Measurements from ENCODE around the gene APBB3.

DNA sequence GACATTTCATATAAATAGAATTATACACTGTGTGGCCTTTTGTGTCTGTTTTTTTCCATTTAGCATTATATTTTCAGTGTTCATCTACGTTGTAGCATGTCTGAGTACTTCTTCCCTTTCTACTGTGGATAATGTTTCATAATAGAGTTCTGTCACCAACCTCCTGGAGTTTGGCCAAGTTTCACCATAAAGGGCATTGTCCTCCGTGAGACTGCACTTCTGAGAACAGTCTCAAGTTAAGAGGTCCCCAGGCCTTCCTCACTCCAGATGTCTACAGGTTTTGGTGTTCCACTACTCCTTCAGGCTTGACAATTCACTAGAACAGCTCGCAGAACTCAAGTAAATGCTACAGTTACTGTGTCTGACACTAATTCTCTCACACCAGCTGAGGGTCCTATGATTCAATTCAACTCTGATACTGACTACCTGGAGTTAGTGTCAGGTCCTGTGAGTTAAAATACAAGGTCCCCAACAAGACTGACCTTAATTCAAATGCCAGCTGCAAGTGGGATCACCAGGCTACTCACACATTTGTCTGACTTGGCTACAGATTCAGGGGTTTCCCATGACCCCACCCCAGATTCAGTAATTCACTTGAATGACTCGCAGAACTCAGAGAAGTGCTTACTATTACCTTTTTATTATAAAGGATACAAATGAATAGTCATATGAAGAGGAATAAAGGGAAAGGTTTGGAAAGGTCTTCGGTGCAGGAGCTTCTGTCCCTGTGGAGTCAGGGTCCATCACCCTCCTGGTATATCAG is 31.3 kb upstream of the APBB3 start:
- TF ChIP-seq TEAD1 (CRISPR knock-in tag; IDR thresholded peaks at IDR 0.05) (no peak), L3MBTL2 (IDR thresholded peaks at IDR 0.05) (no peak), NR2C2 (CRISPR knock-in tag; IDR thresholded peaks at IDR 0.05) (no peak), NR2C2 (tag; IDR thresholded peaks at IDR 0.05) (no peak), NFYB (IDR thresholded peaks at IDR 0.05; ENCODE audit: extremely low read depth, insufficient read length) (no peak)
- TF ChIP-seq, protein P1, sequence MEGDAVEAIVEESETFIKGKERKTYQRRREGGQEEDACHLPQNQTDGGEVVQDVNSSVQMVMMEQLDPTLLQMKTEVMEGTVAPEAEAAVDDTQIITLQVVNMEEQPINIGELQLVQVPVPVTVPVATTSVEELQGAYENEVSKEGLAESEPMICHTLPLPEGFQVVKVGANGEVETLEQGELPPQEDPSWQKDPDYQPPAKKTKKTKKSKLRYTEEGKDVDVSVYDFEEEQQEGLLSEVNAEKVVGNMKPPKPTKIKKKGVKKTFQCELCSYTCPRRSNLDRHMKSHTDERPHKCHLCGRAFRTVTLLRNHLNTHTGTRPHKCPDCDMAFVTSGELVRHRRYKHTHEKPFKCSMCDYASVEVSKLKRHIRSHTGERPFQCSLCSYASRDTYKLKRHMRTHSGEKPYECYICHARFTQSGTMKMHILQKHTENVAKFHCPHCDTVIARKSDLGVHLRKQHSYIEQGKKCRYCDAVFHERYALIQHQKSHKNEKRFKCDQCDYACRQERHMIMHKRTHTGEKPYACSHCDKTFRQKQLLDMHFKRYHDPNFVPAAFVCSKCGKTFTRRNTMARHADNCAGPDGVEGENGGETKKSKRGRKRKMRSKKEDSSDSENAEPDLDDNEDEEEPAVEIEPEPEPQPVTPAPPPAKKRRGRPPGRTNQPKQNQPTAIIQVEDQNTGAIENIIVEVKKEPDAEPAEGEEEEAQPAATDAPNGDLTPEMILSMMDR (IDR thresholded peaks at IDR 0.05 in 2 of 3, conservative IDR thresholded peaks at IDR 0.05 in 1 of 3; ENCODE audit: insufficient read depth in 2 of 3, low read depth in 1 of 3, low read length in 3 of 3) = no peak

Data from K562 (cell line).